ENCODE results near the gene MED31. TPM values are rescaled to one million over a fixed set of nuclear protein-coding genes. Genes with fewer than 3 reads are reported as not detected.
"Not testable (repeated sequence)": the region's sequence is repeated elsewhere in the genome, so short reads cannot be mapped to it uniquely, and the experiment has no call there.

Gene MED31
- total RNA-seq, 2 donors from 2014 or later: 9.2 to 11.3 TPM

- ATAC-seq (no peak), DNase-seq (no peak)
- intact Hi-C loops (cut with DNase I, micrococcal nuclease): no loop called here
Measured at GRCh38 chr17:6660805-6661463, 9.5 kb upstream of the MED31 start.

GRCh38 chr17:6660101-6660500 lies 8.7 kb upstream of the MED31 start:
- intact Hi-C loops (cut with DNase I, micrococcal nuclease): no loop called here
- DNase-seq: no peak
- ATAC-seq: no peak

GRCh38 chr17:6658411-6658810 lies 7.0 kb upstream of the MED31 start:
- DNase-seq; intact Hi-C loops (cut with DNase I, micrococcal nuclease): not testable (repeated sequence)

GRCh38 chr17:6657633-6658287 lies 6.4 kb upstream of the MED31 start:
- ATAC-seq (no peak), DNase-seq (no peak)
- intact Hi-C loops (cut with DNase I, micrococcal nuclease): no loop called here

More at GRCh38 chr17:6658411-6658810, 7.0 kb upstream of the MED31 start:
- ATAC-seq: not testable (repeated sequence)

- ATAC-seq; intact Hi-C loops (cut with DNase I, micrococcal nuclease): not testable (repeated sequence)
- DNase-seq: peak in 1 of 2 donors; percentile 47
Measured at GRCh38 chr17:6656797-6657632, 5.6 kb upstream of the MED31 start.

- ATAC-seq; intact Hi-C loops (cut with DNase I, micrococcal nuclease); DNase-seq: not testable (repeated sequence)
Measured at GRCh38 chr17:6655732-6656361, 4.4 kb upstream of the MED31 start.

- intact Hi-C loops (cut with DNase I, micrococcal nuclease): no loop called here
- DNase-seq (peak; percentile 44 to 79), ATAC-seq (peak; percentile 50)
Measured at GRCh38 chr17:6654841-6655731, 3.7 kb upstream of the MED31 start.

GRCh38 chr17:6651919-6652452 lies 581 bp upstream of the MED31 start:
- peak; percentile 51 for ATAC-seq
- peak; percentile 62 to 75 for DNase-seq
- intact Hi-C loops (cut with DNase I, micrococcal nuclease): no loop called here

- intact Hi-C loops (cut with DNase I, micrococcal nuclease): no loop called here
- no peak for ATAC-seq
- no peak for DNase-seq
Measured at GRCh38 chr17:6648181-6648580, 3.2 kb downstream of the MED31 start.

GRCh38 chr17:6643451-6644125 lies 7.8 kb downstream of the MED31 start:
- intact Hi-C loops (cut with DNase I, micrococcal nuclease): no loop called here
- DNase-seq (no peak), ATAC-seq (no peak)

- ATAC-seq (no peak), DNase-seq (no peak)
- intact Hi-C loops (cut with DNase I, micrococcal nuclease): no loop called here
Measured at GRCh38 chr17:6642592-6642991, 8.8 kb downstream of the MED31 start.

GRCh38 chr17:6641247-6641863 lies 10.1 kb downstream of the MED31 start:
- ATAC-seq (peak; percentile 52), DNase-seq (no peak)
- intact Hi-C loops (cut with DNase I, micrococcal nuclease): no loop called here

- ATAC-seq (peak; percentile 87), DNase-seq (peak; percentile 93 to 96)
- intact Hi-C loops (cut with DNase I, micrococcal nuclease): no loop called here
Measured at GRCh38 chr17:6640536-6641246, 10.7 kb downstream of the MED31 start, which contains the start of the genes KIAA0753 and TXNDC17. TSS of gene KIAA0753 (minus strand) at chr17:6640711. CDS start at chr17:6635103, 5,608 bp downstream. TSS of gene TXNDC17 (plus strand) at chr17:6641060. CDS start at chr17:6641083, 23 bp downstream.

- ATAC-seq: peak; percentile 54
- DNase-seq: peak; percentile 37 to 55
- intact Hi-C loops (cut with DNase I, micrococcal nuclease): no loop called here
Measured at GRCh38 chr17:6639586-6640535, 11.5 kb downstream of the MED31 start.

GRCh38 chr17:6639014-6639585 lies 12.3 kb downstream of the MED31 start:
- no peak for ATAC-seq
- intact Hi-C loops (cut with DNase I, micrococcal nuclease): no loop called here
- DNase-seq: peak in 1 of 2 donors; percentile 29
